NCI-H1105 treated with DMSO at 0.1 percent for 48 hours (cell line): ENCODE data around the gene TOB1.

ENCODE experiments used
- DNase-seq: peaks from one replicate; lab custom pipeline; 2025; lab: John Stamatoyannopoulos, UW

TOB1 gene

DNA sequence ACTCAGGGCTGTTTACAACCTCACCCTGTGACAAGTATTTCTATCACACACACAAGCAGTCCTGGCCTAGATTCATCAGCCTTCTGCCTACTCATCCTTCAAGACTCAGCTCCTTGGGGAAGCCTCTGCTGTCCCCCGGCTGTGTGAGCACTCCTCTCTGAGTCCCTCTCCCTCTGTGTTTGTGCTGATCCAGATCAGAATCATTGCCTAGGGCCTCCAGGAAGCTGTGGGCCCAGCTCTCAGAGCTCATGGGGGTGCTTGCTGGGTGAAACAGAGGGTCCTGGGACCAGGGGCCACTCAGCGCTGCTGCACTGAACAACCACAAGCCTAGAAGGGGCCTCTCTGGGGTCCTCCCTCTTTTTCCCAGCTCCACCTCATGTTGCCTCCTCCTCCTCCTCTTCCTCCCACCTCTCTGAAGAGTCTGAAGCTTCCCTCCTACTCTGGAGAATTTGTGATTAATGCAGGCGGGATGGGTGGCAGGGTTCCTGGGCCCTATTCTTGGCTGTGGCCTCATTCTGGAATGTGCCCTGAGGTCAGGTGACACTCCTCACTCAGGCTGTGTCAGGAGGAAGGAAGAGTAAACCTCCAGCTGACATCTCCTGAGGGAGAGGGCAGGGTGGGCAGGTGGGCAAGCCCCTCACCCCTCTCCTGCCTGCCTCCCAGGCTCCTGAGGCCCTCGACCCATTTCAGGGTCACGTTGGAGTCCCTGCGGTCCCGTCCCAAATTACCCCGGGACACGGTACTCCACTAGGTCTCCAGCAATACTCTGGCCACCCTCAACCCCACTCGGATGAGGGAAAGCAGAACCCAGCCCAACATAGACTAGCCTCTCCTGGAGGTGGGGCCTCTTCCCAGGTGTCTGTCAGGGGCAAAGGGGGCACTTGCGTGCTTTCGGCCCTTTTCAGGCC lies 20.7 kb downstream of the TOB1 start:
- DNase-seq: no peak

DNA sequence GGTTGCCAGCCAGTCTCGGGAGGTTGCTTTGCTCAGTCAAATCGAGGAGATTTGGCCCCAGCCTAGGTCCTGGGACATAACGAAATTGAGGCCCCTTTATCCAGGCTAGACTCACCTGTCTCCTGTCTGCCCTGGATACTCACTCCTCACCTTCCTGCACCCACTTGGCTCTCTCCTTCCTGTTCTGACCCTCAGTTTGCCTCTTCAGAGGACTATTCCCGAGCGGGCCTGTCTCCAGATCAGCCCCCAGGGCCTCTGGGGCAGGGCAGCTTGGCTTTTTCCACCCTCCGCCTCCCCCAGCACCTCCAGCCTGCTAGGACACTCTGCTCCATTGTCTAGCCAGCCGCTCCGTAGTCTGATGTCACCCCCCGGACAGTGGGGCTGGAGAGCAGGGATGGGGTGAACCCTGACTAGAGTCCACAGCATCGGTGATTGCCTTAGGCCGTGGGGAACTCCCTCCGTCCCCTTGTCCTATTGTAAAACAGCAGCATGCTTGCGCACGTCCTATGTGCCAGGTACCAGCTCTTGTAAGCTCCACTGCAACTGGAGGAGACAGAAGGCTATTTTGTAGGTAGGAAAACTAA lies 21.9 kb downstream of the TOB1 start:
- no peak for DNase-seq

DNA sequence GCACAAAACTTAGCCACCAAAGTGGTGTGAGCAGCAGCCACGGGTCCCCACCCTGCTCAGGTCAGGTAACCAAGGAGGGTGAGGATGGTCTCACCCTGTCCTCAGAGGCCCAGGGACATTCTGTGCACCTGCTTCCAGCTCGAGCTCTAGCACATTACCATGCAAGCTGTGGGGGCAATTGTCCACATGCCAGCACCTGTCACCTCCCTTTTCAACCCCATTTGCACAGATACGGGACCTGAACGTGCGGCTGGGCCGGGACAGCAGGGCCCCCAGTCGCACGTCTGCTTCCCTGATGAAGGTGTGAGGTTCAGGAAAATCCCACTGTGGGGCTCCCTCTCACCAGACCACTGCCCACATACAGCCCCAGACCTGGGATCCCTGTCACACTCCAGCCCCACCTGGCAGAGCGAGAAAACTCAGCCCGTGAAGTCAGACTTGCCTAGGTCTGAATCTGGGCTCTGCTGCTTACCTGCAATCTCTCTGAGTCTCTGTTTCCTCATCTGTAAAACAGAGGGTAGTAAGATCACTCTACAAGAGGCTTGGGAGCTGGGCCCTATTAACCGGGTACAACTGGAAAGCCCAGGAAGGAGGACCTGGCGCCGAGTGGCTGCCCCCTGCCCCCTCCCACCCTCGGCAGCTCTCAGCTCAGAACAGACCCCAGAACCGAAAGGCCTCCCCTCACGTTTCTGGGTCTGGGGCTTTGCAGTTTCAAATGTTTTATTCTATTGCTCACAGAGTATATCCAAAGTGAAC lies 22.8 kb downstream of the TOB1 start:
- DNase-seq: no peak

DNA sequence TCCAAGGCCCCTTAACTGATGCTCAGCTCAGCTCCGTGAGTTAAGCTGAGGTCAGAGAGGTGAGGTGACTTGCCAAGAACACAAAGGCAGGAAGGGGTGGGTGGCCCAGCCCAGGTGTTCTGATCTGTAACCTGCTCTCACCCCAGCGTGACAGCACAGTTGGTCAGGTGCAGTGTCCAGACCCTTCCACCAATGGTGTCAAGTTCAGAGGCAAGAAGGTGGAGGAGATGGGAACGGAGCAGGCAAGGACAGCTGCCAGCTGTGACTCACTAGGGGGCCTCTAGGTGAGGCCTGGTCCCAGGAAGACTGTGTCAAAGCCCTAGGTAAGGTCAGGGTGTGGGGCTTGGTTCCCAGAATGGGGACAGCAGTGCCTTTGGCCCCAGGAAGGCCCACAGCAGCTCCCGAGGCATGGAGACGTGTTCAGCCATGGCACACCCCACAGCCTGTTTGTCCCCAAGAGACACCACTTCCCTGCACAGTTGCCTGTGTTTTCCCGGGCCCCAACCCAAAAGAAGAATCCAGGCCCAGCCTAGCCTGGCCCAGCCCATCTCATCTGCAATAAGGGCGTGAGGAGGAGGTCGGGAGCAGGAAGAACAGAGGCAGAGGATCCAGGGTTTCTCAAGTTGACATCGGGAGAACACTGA lies 23.5 kb downstream of the TOB1 start:
- DNase-seq: no peak

DNA sequence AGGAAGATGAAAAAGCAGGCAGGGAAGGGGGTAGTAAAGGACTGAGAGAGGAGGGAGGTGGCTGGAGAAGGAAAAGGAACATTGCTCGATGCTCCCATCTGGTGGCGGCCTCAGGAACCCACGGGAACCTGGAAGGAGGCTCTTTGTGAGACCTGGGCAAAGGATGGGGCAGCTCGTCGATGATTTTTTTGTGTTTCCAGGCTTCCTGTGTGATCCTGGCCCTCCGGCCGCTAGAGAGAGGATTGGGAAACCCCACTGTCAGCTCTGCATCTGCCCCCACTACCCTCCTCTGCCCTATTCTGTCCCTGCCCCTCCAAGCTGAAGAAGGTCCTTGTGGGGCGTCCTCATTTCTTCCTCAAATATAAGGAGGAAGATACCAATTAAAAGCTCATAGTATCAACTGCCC lies 24.2 kb downstream of the TOB1 start:
- DNase-seq: peak; percentile 51

DNA sequence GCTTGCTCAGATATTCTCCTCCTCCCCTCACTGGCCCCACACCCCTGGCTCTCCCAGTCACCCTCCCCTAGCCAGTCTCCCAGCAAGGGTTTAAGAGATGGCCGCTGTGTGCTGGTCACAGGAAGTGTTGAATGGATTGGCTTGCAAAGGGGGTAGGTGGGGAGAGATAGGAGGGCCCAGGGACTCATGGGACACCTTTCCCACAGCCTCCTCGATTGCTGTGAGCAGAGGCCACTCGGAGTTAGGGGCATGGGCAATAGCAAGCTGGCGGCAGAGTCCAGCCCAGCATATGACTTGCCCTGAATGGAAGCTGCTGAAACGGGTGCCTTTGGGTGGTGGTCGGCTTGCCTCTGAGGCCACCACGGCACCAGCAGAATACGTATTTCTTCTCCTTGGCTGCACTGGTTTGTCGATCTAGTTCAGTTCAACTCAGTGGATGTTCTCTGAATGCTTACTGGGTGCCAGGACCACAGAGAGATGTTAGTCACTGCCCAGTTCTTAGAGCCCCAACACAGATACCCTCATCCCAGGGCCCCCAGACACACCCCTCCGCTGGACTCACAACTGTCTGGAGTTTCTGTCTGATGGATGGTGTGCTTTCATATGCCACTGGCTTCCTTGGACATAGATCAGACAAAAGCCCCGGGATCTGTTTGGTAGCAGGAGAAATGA lies 24.7 kb downstream of the TOB1 start:
- DNase-seq: no peak

DNA sequence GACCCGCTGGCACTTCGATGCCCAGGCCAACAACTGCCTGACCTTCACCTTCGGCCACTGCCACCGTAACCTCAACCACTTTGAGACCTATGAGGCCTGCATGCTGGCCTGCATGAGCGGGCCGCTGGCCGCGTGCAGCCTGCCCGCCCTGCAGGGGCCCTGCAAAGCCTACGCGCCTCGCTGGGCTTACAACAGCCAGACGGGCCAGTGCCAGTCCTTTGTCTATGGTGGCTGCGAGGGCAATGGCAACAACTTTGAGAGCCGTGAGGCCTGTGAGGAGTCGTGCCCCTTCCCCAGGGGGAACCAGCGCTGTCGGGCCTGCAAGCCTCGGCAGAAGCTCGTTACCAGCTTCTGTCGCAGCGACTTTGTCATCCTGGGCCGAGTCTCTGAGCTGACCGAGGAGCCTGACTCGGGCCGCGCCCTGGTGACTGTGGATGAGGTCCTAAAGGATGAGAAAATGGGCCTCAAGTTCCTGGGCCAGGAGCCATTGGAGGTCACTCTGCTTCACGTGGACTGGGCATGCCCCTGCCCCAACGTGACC lies 25.8 kb downstream of the TOB1 start:
- DNase-seq: no peak

DNA sequence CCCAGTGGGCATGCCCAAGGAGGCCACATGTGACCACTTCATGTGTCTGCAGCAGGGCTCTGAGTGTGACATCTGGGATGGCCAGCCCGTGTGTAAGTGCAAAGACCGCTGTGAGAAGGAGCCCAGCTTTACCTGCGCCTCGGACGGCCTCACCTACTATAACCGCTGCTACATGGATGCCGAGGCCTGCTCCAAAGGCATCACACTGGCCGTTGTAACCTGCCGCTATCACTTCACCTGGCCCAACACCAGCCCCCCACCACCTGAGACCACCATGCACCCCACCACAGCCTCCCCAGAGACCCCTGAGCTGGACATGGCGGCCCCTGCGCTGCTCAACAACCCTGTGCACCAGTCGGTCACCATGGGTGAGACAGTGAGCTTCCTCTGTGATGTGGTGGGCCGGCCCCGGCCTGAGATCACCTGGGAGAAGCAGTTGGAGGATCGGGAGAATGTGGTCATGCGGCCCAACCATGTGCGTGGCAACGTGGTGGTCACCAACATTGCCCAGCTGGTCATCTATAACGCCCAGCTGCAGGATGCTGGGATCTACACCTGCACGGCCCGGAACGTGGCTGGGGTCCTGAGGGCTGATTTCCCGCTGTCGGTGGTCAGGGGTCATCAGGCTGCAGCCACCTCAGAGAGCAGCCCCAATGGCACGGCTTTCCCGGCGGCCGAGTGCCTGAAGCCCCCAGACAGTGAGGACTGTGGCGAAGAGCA lies 26.4 kb downstream of the TOB1 start:
- no peak for DNase-seq

DNA sequence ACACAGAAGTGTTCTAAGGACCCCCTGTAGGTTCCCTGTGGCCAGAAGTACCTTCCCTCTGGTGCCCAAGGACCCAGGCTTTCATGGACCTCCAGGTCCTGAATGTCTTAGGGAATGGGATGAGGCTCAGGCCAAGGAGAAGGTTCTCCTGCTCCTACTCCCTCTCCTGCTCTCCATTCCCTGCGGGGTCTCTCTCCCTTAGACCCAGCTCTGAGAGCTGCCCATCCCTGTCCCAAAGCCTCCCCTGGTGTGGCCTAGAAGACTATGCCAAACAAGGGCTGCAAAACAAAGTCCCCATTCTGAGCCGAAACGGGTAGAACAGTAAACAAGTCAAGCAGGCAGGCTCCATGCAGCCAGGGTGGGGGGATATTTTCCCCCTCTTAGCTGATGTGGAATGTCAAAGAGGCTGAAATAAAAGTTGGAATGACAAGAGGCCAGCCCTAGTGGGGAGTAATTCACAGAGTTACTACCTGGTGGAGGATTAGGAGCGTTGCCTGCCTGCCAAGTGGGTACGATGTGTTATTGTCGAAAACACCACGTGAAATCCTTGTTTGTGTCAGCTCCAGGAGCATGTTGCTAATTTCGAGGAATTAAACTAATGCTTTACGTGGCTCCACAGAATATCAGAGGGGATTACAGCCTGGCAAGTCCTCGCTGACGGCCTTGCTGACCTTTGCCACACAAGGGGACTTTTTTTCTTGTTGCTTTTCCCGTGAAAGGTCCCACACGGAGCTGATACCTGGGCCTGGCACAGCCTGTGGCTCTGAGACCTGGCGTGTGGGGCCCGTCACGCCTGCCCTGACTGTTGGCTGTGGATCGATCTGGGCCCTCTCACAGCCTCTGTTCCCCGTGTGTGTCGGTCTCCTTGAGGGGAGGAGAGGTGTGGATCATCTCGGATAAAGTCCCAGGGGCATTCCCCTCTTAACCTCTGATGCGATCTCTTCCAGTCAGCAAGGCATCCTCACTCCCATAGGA lies 27.9 kb downstream of the TOB1 start:
- no peak for DNase-seq

DNA sequence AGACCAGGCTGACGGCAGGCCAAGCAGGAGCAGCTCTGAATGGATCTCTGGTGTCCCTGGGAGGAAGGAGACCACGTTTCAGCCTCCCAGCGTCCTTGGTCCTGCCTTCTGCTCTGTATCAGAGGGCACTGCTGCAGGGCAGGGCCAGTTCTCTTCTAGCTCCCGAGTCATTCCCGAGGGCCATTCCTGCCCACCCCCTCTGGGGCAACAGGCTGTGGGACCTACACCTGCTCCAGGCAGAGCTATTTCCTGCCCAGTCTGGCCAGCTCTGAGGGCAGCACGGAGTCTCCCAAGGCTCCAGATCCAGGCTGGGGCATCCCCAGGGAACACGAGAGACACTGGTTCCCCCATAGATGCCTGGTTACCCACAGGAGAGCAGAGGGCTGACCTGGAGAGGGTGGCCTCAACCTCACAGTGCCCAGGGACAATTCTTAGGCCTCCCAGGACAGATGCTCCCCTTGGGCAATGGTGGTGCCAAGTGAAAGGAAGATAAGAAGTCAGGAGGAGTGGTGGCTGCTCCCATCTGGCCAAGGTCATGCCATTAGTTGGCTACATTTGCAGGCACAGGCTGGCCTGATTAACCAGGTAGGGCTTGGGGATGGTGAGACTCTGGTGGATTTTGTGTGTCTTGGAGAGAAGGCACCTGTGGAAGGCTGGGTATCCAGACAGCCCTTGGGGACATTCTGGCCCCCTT lies 28.7 kb downstream of the TOB1 start:
- DNase-seq: no peak

DNA sequence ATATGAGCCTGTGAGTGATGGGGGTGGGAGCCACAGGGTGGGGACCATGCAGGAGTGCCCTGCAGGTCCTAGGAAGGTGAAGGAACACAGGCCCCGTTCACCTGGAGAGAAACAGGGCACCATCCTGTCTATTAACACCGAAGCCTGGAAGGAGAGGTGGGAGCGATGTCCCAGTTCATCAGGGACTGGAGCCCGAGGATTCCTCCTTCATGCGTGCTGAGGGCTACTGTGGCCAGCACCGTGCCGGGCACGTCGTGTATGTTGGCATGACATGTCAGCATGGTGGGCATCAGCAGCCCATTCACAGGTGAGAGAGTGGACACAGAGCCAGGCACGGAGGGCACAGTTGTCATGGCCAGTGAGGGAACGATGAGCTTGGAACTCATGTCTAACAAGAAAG lies 29.3 kb downstream of the TOB1 start:
- DNase-seq: no peak

DNA sequence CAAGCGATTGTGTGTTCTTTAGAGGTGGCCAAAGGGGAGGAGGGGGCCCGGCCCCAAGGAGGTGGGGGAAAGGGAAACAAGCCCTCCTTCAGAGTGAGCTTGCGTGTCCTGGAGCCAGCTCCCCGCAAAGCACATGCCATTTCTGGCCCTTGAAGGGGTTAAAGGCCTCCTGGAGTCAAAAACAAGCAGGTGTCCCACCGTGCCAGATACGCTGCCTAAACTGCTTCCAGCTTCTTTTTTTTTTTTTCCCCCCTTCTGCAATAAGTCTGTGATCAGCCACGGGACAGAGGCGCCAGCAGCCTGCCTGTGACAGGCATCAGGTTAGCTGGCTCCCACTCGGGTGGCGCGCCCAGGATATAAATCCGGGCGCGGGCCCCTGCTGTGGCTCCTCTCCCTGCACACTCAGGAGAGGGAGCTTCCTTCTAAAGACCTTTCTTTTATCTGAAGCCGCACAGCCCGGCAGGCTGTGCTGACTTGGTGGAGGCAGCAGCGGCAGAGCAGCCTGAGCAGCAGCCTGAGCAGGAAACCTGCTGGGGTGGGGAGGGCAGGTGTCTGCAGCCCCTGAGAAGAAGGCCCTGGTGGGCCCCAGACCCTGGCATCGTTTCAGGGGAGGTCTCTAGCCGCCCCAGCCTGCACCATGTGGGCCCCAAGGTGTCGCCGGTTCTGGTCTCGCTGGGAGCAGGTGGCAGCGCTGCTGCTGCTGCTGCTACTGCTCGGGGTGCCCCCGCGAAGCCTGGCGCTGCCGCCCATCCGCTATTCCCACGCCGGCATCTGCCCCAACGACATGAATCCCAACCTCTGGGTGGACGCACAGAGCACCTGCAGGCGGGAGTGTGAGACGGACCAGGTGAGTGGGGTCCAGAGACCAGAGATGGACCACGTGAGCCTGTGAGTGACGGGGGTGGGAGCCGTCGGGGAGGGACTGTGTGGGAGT lies 30.6 kb downstream of the TOB1 start, which contains the start of gene WFIKKN2:
TSS of gene WFIKKN2 (plus strand) at position 286 of the 934 bp plus-strand sequence. CDS start at position 638, 352 bp downstream.
- no peak for DNase-seq

DNA sequence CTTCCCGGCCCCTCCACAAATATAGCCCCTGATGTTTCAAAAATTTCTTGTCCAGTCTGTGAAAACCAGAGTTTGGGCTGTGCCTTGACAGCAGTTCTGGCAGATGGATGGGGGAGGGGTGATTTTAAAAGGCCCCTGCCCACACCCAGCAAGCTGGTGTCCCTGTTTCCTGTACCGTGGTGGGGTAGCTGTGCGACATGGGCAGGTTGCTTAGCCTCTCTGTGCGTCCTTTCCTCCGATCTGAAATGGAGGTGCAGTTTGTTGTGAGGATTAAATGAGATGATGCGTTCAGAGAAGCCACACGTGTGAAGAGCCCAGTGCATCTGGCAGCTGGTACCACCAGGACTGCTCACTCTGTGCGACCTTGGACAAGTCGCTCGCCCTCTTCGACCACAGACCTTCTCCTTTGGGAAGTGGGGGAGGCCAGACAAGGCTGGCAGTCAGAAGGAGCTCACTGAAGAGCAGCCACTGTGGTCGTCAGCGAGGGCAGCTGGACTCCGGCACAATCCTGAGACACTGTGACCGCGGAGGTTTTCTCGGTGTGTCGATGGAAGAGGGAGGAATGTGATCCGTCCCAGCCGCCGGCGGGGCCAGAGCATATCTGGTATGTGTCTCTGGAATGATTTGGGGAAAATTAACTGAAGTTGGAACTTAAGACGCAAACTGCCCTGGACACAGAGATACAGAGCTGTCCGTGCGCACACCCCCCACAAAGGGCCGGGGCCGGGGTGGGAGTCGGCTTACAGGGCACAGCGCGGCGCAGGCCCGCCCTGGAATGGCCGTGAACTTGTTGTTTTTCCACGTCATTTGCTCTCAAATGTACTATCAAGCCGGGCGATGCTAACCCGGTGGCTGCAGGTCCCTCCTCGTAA lies 31.5 kb downstream of the TOB1 start:
- no peak for DNase-seq

DNA sequence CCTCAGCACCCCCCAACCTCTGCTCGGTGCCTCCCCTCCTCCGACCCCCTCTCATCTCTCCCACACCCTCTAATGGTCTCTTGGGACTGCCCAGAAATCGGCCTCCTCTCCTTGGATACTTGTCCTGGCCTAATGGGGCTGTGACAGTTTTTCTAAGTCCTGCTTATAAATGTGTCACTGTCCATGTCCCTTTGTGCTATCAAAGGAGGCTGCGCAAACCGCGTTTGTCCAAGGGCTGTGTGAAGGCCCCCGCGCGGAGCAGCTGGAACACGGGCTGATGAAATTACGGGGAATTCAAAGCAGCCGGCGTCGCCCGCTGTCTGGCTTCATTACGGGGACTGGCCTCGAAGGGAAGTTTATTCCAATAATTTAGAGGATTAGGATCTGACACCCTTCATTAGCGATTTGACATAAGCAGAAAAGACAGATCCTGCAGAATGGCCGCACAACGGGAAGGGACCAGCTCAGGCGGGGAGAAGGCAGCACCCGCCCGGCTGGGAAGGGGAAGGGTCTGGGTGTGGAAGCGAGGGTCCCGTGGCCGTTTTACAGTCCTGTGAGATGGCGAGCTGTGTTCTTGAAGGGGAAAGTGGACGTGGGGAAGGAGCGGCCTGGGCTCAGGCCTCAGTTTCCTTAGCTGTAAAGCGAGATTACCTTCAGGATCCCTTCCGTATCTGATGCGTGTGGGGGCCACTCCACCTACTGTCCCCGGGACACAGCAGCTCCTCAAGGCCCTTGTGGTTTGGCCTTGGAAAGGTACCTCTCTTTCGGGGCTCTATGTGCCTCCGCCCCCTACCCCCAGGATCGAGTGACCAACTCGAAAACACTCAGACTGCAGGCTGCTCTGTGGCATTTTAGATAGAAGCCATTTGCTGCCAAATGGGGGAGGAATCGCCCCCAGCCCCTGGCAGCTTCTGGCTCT lies 32.4 kb downstream of the TOB1 start:
- no peak for DNase-seq

DNA sequence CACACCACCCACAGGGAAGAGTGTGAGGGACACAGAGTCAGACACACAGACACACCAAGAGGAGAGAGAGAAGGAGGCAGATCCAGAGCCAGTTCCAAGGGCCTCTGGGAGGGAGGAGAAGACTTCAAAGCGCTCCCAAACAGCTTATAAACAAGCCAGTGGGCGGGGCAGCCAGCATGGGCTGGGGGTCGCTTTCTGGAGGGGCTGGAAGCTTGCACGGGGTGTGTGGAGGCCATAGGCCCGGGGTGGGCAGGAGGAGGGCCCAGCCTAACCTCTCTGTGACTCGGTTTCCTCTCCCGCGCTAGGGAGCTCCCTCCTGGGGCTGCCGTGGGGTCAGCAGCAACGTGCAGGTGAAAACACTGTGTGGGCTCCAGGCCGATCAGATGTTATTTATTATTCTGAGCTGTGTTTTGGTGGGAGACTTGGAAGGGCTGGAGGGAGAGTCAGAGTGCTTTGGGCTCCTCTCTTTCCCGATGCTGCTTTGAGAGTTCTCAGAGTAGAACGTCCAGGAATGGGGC lies 33.2 kb downstream of the TOB1 start:
- no peak for DNase-seq
